Measurements from ENCODE around the gene DERL3. TPM values are rescaled to one million over a fixed set of nuclear protein-coding genes. Genes with fewer than 3 reads are reported as not detected.

The DERL3 gene
- total RNA-seq, 1 experiment from 2014 or later = 1.0 TPM

DNA sequence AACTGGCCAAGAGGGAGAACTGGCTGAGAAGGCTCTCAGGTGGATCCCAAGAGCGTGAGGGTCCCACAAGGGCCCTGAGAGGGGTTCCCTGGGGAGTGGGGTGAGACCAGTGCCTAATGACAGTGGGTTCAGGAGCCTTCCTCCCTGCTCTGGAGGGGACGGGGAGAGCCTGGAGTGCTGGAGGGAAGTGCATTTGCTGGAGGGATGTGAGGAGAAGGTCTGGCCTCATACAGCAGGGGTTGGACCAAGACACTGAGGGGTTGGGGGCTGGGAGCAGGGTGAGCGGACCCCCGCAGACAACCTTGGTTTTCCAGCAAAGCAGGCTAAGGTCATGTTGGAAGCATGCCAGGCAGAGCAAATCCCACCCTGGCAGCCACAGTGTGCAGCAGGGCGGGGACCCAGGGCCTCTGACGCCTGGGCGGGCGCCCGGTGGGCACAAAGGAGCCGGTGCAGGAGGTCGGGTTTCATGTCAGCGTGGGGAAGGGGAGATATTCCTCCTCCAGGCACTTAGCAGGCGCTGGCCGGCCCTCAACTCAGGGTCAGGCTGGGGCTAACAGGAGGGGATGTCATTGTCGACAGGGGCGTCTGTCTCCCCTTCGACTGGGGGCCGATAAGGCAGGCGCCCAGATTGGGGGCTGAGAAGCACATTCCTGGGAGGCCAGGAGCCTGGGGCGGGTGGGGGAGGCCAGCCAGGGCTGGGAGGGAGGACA lies 3.1 kb upstream of the DERL3 start:
- no peaks in the 10 kb centered on the region; the same call in 1 of the 2 replicates for H3K4me1 ChIP-seq (ENCODE audit: control insufficient read depth, insufficient read depth, low read length)
- H3K36me3 ChIP-seq (ENCODE audit: control insufficient read depth, insufficient read depth, low read length) = no peaks in the 10 kb centered on the region
- in situ Hi-C loops (cut with HindIII; ENCODE audit: low pct_unique_long_range_greater_than_20kb, low sequenced_read_pairs) (no loop called here), intact Hi-C loops (cut with micrococcal nuclease; ENCODE audit: unreplicated experiment) (loop anchor here (10.0 kb wide), 2 partner anchors 67 to 217 kb away; partner anchors contain the start of gene MMP11)
- BruUV-seq (replicated peaks) = no TSS peak
- no peaks in the 10 kb centered on the region for H3K27me3 ChIP-seq (ENCODE audit: control insufficient read depth, insufficient read depth, low read length)
- H3K9me3 ChIP-seq (ENCODE audit: control insufficient read depth, insufficient read depth, low read depth, low read length) = no peaks in the 10 kb centered on the region
- H3K27ac ChIP-seq (ENCODE audit: low read length) = no peak overlapping the region
- H3K4me3 ChIP-seq (ENCODE audit: low read depth in 2 of 2, low read length in 2 of 2) = no peak overlapping the region
- ChIA-PET POLR2A (no interaction called here), CTCF (no interaction called here)
- TF ChIP-seq POLR2AphosphoS5 (IDR thresholded peaks at IDR 0.05; ENCODE audit: low read depth, low read length) (no peak), SIN3A (IDR thresholded peaks at IDR 0.05; ENCODE audit: borderline replicate concordance, insufficient read depth, low read depth, low read length) (no peak), TCF7L2 (IDR thresholded peaks at IDR 0.05; ENCODE audit: low read depth, low read length) (no peak)
- TF ChIP-seq, protein P1, sequence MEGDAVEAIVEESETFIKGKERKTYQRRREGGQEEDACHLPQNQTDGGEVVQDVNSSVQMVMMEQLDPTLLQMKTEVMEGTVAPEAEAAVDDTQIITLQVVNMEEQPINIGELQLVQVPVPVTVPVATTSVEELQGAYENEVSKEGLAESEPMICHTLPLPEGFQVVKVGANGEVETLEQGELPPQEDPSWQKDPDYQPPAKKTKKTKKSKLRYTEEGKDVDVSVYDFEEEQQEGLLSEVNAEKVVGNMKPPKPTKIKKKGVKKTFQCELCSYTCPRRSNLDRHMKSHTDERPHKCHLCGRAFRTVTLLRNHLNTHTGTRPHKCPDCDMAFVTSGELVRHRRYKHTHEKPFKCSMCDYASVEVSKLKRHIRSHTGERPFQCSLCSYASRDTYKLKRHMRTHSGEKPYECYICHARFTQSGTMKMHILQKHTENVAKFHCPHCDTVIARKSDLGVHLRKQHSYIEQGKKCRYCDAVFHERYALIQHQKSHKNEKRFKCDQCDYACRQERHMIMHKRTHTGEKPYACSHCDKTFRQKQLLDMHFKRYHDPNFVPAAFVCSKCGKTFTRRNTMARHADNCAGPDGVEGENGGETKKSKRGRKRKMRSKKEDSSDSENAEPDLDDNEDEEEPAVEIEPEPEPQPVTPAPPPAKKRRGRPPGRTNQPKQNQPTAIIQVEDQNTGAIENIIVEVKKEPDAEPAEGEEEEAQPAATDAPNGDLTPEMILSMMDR (IDR thresholded peaks at IDR 0.05) = no peak
- TF ChIP-seq, protein P2, sequence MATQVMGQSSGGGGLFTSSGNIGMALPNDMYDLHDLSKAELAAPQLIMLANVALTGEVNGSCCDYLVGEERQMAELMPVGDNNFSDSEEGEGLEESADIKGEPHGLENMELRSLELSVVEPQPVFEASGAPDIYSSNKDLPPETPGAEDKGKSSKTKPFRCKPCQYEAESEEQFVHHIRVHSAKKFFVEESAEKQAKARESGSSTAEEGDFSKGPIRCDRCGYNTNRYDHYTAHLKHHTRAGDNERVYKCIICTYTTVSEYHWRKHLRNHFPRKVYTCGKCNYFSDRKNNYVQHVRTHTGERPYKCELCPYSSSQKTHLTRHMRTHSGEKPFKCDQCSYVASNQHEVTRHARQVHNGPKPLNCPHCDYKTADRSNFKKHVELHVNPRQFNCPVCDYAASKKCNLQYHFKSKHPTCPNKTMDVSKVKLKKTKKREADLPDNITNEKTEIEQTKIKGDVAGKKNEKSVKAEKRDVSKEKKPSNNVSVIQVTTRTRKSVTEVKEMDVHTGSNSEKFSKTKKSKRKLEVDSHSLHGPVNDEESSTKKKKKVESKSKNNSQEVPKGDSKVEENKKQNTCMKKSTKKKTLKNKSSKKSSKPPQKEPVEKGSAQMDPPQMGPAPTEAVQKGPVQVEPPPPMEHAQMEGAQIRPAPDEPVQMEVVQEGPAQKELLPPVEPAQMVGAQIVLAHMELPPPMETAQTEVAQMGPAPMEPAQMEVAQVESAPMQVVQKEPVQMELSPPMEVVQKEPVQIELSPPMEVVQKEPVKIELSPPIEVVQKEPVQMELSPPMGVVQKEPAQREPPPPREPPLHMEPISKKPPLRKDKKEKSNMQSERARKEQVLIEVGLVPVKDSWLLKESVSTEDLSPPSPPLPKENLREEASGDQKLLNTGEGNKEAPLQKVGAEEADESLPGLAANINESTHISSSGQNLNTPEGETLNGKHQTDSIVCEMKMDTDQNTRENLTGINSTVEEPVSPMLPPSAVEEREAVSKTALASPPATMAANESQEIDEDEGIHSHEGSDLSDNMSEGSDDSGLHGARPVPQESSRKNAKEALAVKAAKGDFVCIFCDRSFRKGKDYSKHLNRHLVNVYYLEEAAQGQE (IDR thresholded peaks at IDR 0.05; ENCODE audit: insufficient read depth in 1 of 2, low read depth in 2 of 2, low read length in 1 of 2) = no peak
- ATAC-seq (no peak), DNase-seq (ENCODE audit: low read depth, low spot score) (no peak)

DNA sequence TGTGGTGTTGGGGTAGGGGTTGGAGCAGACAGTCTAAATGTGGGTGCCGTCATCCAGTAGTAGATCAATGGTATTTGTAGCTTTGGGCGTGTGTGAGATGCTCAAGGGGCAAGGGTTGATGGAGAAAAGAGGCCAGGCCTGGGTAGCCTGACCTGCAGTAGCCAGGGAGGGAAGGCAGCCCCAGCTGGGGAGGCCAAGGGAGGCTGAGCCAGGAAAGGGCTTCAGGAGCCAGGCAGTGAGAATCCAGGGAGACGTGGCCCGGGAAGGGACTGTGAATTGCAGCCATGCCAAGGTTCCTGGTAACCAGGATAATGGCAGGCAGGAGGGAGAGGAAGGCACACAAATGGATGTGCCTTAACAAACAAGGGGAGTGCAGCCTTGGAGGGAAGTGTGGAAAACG lies 2.5 kb upstream of the DERL3 start:
- intact Hi-C loops (cut with micrococcal nuclease; ENCODE audit: unreplicated experiment) (loop anchor here (10.0 kb wide), 2 partner anchors 66 to 216 kb away; partner anchors contain the start of gene MMP11), in situ Hi-C loops (cut with HindIII; ENCODE audit: low pct_unique_long_range_greater_than_20kb, low sequenced_read_pairs) (no loop called here)
- Histone ChIP-seq H3K4me3 (ENCODE audit: low read depth in 2 of 2, low read length in 2 of 2) (no peak overlapping the region), H3K27ac (ENCODE audit: low read length) (no peak overlapping the region), H3K36me3 (ENCODE audit: control insufficient read depth, insufficient read depth, low read length) (no peaks in the 10 kb centered on the region), H3K9me3 (ENCODE audit: control insufficient read depth, insufficient read depth, low read depth, low read length) (no peaks in the 10 kb centered on the region), H3K4me1 (ENCODE audit: control insufficient read depth, insufficient read depth, low read length) (no peaks in the 10 kb centered on the region; the same call in 1 of the 2 replicates), H3K27me3 (ENCODE audit: control insufficient read depth, insufficient read depth, low read length) (no peaks in the 10 kb centered on the region)
- DNase-seq (ENCODE audit: low read depth, low spot score) = no peak
- TF ChIP-seq, protein P1 (IDR thresholded peaks at IDR 0.05) = no peak
- no peak for TF ChIP-seq SIN3A (IDR thresholded peaks at IDR 0.05; ENCODE audit: borderline replicate concordance, insufficient read depth, low read depth, low read length)
- CTCF ChIA-PET = no interaction called here
- no peak for ATAC-seq
- no TSS peak for BruUV-seq (replicated peaks)
- POLR2A ChIA-PET = no interaction called here
